B cell (primary cell): ENCODE results near the gene SSX4B. TPM values are rescaled to one million over a fixed set of nuclear protein-coding genes. Genes with fewer than 3 reads are reported as not detected.
"Not testable (repeated sequence)": the region's sequence is repeated elsewhere in the genome, so short reads cannot be mapped to it uniquely, and the experiment has no call there.

Experiments
- ATAC-seq: fragments of 200-7000 bp; cut with Tn5 transposase; one replicate; pipeline ENCODE4 v1.10.0; 2021; ENCODE audit warnings: low read depth, mild to moderate bottlenecking, moderate number of reproducible peaks, moderate library complexity
- CTCF ChIA-PET: fragments of 350-600 bp; sonication (Branson Sonifier 250); formaldehyde crosslinking; loops from one replicate; lab custom pipeline; 2021; ENCODE audit warnings: antibody characterized with exemption, inconsistent platforms; lab: Charles Lee
- POLR2A ChIA-PET: fragments of 350-600 bp; sonication (Branson Sonifier 250); formaldehyde crosslinking; loops from one replicate; lab custom pipeline; 2021; ENCODE audit warnings: antibody characterized with exemption; lab: Charles Lee
- DNase-seq: peaks from one replicate; pipeline ENCODE4 v3.0.0; 2013
- H2AFZ ChIP-seq: 2 replicates; pipeline ENCODE4 v1.6.1; 2012; ENCODE audit warnings: mild to moderate bottlenecking, low read depth, low read length; ENCODE audit not compliant: insufficient read depth, poor library complexity, severe bottlenecking
- H3K27ac ChIP-seq, 2 donors: 1 replicate in 1 of 2; 2 replicates in 1 of 2; pipeline ENCODE4 v1.5.1; 2012 to 2013; ENCODE audit warnings: low read length in 2 of 2, mild to moderate bottlenecking in 2 of 2, moderate library complexity in 1 of 2
- H3K27me3 ChIP-seq, 4 experiments: fragments of 200-600 bp in 1 of 4; sonication (generic) in 1 of 4; replicated peaks in 1 of 4; 1 replicate in 2 of 4; 2 replicates in 2 of 4; pipeline versions ENCODE4 v1.6.1 to v1.7.0; 2013 to 2016; ENCODE audit warnings: low read length in 3 of 4, mild to moderate bottlenecking in 2 of 4, mixed read lengths in 1 of 4, moderate library complexity in 1 of 4; ENCODE audit not compliant: insufficient read depth in 4 of 4, control insufficient read depth in 3 of 4; ENCODE audit errors: control extremely low read depth in 1 of 4
- H3K36me3 ChIP-seq, 2 experiments: replicated peaks in 1 of 2; 1 replicate in 1 of 2; 2 replicates in 1 of 2; pipeline versions ENCODE4 v1.6.1 to v1.7.1; 2013; ENCODE audit warnings: low read length in 1 of 2; ENCODE audit not compliant: insufficient read depth in 2 of 2, control insufficient read depth in 1 of 2; ENCODE audit errors: control extremely low read depth in 1 of 2, extremely low read depth in 1 of 2
- H3K4me1 ChIP-seq, 2 donors: fragments of 200-600 bp in 1 of 2; sonication (generic) in 1 of 2; 1 replicate in 1 of 2; 2 replicates in 1 of 2; pipeline versions ENCODE4 v1.5.1 to v1.6.1; 2013 to 2017; ENCODE audit warnings: low read length in 2 of 2; ENCODE audit not compliant: control insufficient read depth in 2 of 2, insufficient read depth in 2 of 2
- H3K4me2 ChIP-seq: replicated peaks from 2 replicates; pipeline ENCODE3; 2012; ENCODE audit warnings: mild to moderate bottlenecking, low read depth, low read length; ENCODE audit not compliant: poor library complexity, severe bottlenecking
- H3K4me3 ChIP-seq, 5 experiments: fragments of 200-600 bp in 1 of 5; sonication (generic) in 1 of 5; 1 replicate in 3 of 5; 2 replicates in 2 of 5; pipeline versions ENCODE4 v1.5.1 to v1.7.0; 2011 to 2016; ENCODE audit warnings: low read length in 4 of 5, mild to moderate bottlenecking in 4 of 5, low read depth in 2 of 5, control low read depth in 1 of 5, moderate library complexity in 1 of 5; ENCODE audit not compliant: insufficient read depth in 1 of 5; ENCODE audit errors: control extremely low read depth in 1 of 5, extremely low read depth in 1 of 5
- H3K79me2 ChIP-seq: fragments of 200-600 bp; sonication (generic); one replicate; pipeline ENCODE4 v1.6.0; 2016; ENCODE audit warnings: low read length; ENCODE audit not compliant: control insufficient read depth, insufficient read depth
- H3K9ac ChIP-seq: fragments of 200-600 bp; sonication (generic); 2 replicates; pipeline ENCODE4 v1.6.1; 2017; ENCODE audit warnings: mild to moderate bottlenecking, low read length, moderate library complexity
- H3K9me3 ChIP-seq, 3 donors: one replicate each; pipeline versions ENCODE4 v1.6.1 to v1.7.1; 2013; ENCODE audit warnings: low read length in 2 of 3; ENCODE audit not compliant: control insufficient read depth in 2 of 3, insufficient read depth in 1 of 3; ENCODE audit errors: control extremely low read depth in 1 of 3
- H4K20me1 ChIP-seq: 2 replicates; pipeline ENCODE4 v1.6.0; 2012; ENCODE audit warnings: mild to moderate bottlenecking, low read length; ENCODE audit not compliant: insufficient read depth, control insufficient read depth, poor library complexity, severe bottlenecking
- H3K27ac Mint-ChIP-seq: one replicate; pipeline ENCODE4 v1.8.0; 2021; ENCODE audit warnings: mixed read lengths
- H3K27me3 Mint-ChIP-seq: one replicate; pipeline ENCODE4 v1.8.0; 2021; ENCODE audit warnings: mixed read lengths
- H3K4me1 Mint-ChIP-seq: one replicate; pipeline ENCODE4 v1.8.0; 2021; ENCODE audit warnings: mixed read lengths
- H3K4me3 Mint-ChIP-seq: one replicate; pipeline ENCODE4 v1.8.0; 2021; ENCODE audit warnings: mixed read lengths
- H3K9me3 Mint-ChIP-seq: one replicate; pipeline ENCODE4 v1.8.0; 2022; ENCODE audit warnings: mixed read lengths; ENCODE audit not compliant: insufficient read depth
- WGBS: methylation state at CpG from one replicate; pipeline ENCODE4 v1.1.5; 2013; ENCODE audit warnings: missing lambda C conversion rate; ENCODE audit not compliant: insufficient coverage; 5-methylcytosine and 5-hydroxymethylcytosine counted together
- intact Hi-C: fragments of 100-400 bp; cut with micrococcal nuclease; formaldehyde crosslinking; loops from one replicate; pipeline ENCODE4 v1.10.0; 2022
- polyA plus RNA-seq: library from polyadenylated mRNA; depleted of rRNA; stranded (reverse); fragments of >200 nt; gene quantifications from 2 replicates; pipeline ENCODE4 v1.2.3, GENCODE V29; 2012
- total RNA-seq, 2 donors: library from RNA; stranded (reverse); fragments of 120-200 nt in 1 of 2; gene quantifications; 1 replicate in 1 of 2; 2 replicates in 1 of 2; pipeline versions ENCODE4 v1.2.3 to v1.2.4, GENCODE V29; 2013 to 2022

The SSX4B gene
- total and polyA plus RNA-seq, 2 donors (not counting 1 experiment from before 2014, with no cell fraction given) = not detected

GRCh38 chrX:48433713-48434112, 22.0 kb upstream of the SSX4B start:
- H3K4me2 ChIP-seq, DNase-seq, H3K27me3 ChIP-seq, POLR2A ChIA-PET, H3K27ac ChIP-seq, H3K27ac Mint-ChIP-seq, H3K9me3 ChIP-seq, H3K36me3 ChIP-seq, H3K4me3 ChIP-seq, H3K4me1 ChIP-seq, H4K20me1 ChIP-seq, H3K4me1 Mint-ChIP-seq, H3K79me2 ChIP-seq, intact Hi-C loops, H3K9me3 Mint-ChIP-seq, ATAC-seq, H3K9ac ChIP-seq, H3K4me3 Mint-ChIP-seq, H3K27me3 Mint-ChIP-seq, H2AFZ ChIP-seq: not testable (repeated sequence)
- WGBS = 93% methylated on average over 12 of the region's 13 CpGs
- CTCF ChIA-PET = interaction anchor here (0.6 kb wide), 1 partner anchor 171 kb away, joined by 4 read pairs; no protein-coding TSS in a partner anchor

- H4K20me1 ChIP-seq, intact Hi-C loops, CTCF ChIA-PET, ATAC-seq, H3K4me1 Mint-ChIP-seq, H3K9me3 Mint-ChIP-seq, H3K4me1 ChIP-seq, H3K9me3 ChIP-seq, H3K4me3 ChIP-seq, DNase-seq, H3K27me3 Mint-ChIP-seq, H2AFZ ChIP-seq, H3K4me2 ChIP-seq, H3K36me3 ChIP-seq, H3K4me3 Mint-ChIP-seq, H3K27ac Mint-ChIP-seq, H3K27me3 ChIP-seq, H3K79me2 ChIP-seq, POLR2A ChIA-PET, H3K27ac ChIP-seq, H3K9ac ChIP-seq: not testable (repeated sequence)
- no CpG with 5 or more reads among the region's 4 CpGs for WGBS
Measured at GRCh38 chrX:48430166-48430565, 18.4 kb upstream of the SSX4B start.

GRCh38 chrX:48429606-48430005, 17.8 kb upstream of the SSX4B start:
- H3K27me3 Mint-ChIP-seq, H3K4me3 ChIP-seq, CTCF ChIA-PET, H3K4me2 ChIP-seq, ATAC-seq, DNase-seq, H3K9ac ChIP-seq, POLR2A ChIA-PET, H3K27ac ChIP-seq, H3K4me1 Mint-ChIP-seq, intact Hi-C loops, H3K4me3 Mint-ChIP-seq, H3K27me3 ChIP-seq, H3K9me3 ChIP-seq, H3K36me3 ChIP-seq, H3K4me1 ChIP-seq, H3K9me3 Mint-ChIP-seq, H3K27ac Mint-ChIP-seq, H3K79me2 ChIP-seq, H4K20me1 ChIP-seq, H2AFZ ChIP-seq: not testable (repeated sequence)
- no CpG with 5 or more reads among the region's 5 CpGs for WGBS

GRCh38 chrX:48427027-48427716, 15.4 kb upstream of the SSX4B start:
- H3K27ac Mint-ChIP-seq, H3K4me1 ChIP-seq, CTCF ChIA-PET, H4K20me1 ChIP-seq, H3K27me3 Mint-ChIP-seq, H3K9me3 Mint-ChIP-seq, H3K79me2 ChIP-seq, H3K36me3 ChIP-seq, H2AFZ ChIP-seq, POLR2A ChIA-PET, ATAC-seq, H3K4me3 ChIP-seq, H3K9ac ChIP-seq, intact Hi-C loops, H3K9me3 ChIP-seq, H3K4me2 ChIP-seq, H3K27me3 ChIP-seq, H3K4me1 Mint-ChIP-seq, H3K4me3 Mint-ChIP-seq, DNase-seq, H3K27ac ChIP-seq: not testable (repeated sequence)
- WGBS = no CpG with 5 or more reads among the region's 12 CpGs
